ENCODE measurements around the gene RASAL3.

DNA sequence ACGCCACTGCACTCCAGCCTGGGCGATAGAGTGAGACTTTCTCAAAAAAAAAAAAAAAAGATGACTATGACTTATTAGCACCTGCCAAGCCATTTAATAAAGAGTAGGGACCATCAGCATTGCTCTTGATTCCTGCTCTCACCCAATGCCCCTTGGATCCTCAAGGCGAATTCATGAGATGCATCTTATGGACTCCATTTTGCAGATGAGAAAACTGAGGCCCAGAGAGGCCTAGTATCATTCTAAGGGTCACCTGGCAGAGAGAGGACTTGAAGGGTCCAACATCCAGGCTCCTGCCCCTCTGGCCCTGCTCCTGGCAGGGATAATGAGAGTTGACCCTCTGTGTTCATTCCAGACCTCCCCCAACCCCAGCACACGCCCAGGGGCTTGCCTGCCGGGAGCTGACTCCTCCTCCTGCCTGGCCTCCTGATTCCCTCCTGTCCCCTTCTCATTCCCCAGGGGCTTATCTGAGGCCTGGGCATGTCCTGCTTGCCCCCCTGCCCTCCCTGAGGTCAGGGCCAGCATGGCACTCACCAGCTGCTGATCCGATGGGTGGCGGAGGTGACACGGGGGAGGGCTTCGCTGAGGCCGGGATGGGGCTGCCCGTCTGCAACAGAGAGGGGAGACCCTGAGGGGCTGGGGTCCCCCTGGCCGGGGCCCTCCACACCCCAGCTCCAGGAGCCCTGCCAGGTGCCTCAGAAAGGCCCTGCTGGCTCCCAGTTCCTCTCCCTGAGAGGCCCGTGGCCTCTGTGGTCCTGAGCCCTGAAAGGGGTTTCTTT is 22.0 kb downstream of the RASAL3 start:
- TF ChIP-seq, protein P1, sequence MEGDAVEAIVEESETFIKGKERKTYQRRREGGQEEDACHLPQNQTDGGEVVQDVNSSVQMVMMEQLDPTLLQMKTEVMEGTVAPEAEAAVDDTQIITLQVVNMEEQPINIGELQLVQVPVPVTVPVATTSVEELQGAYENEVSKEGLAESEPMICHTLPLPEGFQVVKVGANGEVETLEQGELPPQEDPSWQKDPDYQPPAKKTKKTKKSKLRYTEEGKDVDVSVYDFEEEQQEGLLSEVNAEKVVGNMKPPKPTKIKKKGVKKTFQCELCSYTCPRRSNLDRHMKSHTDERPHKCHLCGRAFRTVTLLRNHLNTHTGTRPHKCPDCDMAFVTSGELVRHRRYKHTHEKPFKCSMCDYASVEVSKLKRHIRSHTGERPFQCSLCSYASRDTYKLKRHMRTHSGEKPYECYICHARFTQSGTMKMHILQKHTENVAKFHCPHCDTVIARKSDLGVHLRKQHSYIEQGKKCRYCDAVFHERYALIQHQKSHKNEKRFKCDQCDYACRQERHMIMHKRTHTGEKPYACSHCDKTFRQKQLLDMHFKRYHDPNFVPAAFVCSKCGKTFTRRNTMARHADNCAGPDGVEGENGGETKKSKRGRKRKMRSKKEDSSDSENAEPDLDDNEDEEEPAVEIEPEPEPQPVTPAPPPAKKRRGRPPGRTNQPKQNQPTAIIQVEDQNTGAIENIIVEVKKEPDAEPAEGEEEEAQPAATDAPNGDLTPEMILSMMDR (IDR thresholded peaks at IDR 0.05): no peak
- TF ChIP-seq POLR2A (IDR thresholded peaks at IDR 0.05): no peak
- no peak for TF ChIP-seq EP300 (IDR thresholded peaks at IDR 0.05)

Measured in ovary (tissue), 3 donors.